Chondrocyte (in vitro differentiated cells): ENCODE results near the gene UBE4B. TPM values are rescaled to one million over a fixed set of nuclear protein-coding genes. Genes with fewer than 3 reads are reported as not detected.
"Not testable (repeated sequence)": the region's sequence is repeated elsewhere in the genome, so short reads cannot be mapped to it uniquely, and the experiment has no call there.

Experiments
- DNase-seq: peaks from one replicate; pipeline ENCODE4 v3.0.0; 2021; ENCODE audit warnings: mixed read lengths, low spot score
- H3K27ac Mint-ChIP-seq: one replicate; pipeline ENCODE4 v1.8.0; 2021; ENCODE audit warnings: mild to moderate bottlenecking, moderate library complexity, mixed read lengths; ENCODE audit not compliant: unreplicated experiment
- H3K27me3 Mint-ChIP-seq: 2 replicates; pipeline ENCODE4 v1.8.0; 2021; ENCODE audit warnings: low read depth, mixed read lengths
- H3K36me3 Mint-ChIP-seq: 2 replicates; pipeline ENCODE4 v1.8.0; 2021; ENCODE audit warnings: low read depth, mixed read lengths
- H3K4me1 Mint-ChIP-seq: 2 replicates; pipeline ENCODE4 v1.8.0; 2021; ENCODE audit warnings: low read depth, mild to moderate bottlenecking, mixed read lengths
- H3K4me3 Mint-ChIP-seq: one replicate; pipeline ENCODE4 v1.8.0; 2021; ENCODE audit warnings: mild to moderate bottlenecking, moderate library complexity, mixed read lengths; ENCODE audit not compliant: unreplicated experiment
- H3K9me3 Mint-ChIP-seq: 2 replicates; pipeline ENCODE4 v1.8.0; 2021; ENCODE audit warnings: low read depth, mixed read lengths
- total RNA-seq: library from RNA; stranded (reverse); gene quantifications from 3 replicates; pipeline ENCODE4 v1.2.1, GENCODE V29; 2021
- TF ChIP-seq, protein P1 (sequence below): fragments of 200-600 bp; sonication (generic); IDR thresholded peaks from 2 replicates; pipeline ENCODE4 v1.5.0; 2021; ENCODE audit warnings: antibody characterized with exemption, mild to moderate bottlenecking, moderate library complexity

The UBE4B gene
- total RNA-seq, 1 donor from 2014 or later: 47.1 TPM

DNA sequence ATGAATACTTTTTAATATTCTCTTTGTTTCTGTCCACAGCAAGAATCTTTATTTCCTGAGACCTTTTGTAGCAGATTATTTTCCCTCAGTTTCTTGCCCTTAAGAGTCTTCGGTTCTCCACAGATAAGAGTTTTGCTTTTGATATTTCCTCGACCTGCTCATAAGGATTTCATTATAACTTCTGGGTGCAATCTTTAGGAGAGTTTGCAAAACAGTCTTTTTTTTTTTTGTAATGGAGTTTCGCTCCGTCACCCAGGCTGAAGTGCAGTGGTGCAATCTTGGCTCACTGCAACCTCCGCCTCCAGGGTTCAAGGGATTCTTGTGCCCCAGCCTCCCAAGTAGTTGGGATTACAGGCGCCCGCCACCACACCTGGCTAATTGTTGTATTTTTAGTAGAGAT, 10.1 kb upstream of the UBE4B start:
- Mint-ChIP-seq H3K27me3 (no peaks in the 10 kb centered on the region), H3K27ac (no peak overlapping the region), H3K4me3 (no peak overlapping the region), H3K4me1 (peaks cover 2% of the 10 kb centered on the region), H3K9me3 (no peaks in the 10 kb centered on the region), H3K36me3 (no peaks in the 10 kb centered on the region)
- no peak for DNase-seq
- TF ChIP-seq, protein P1, sequence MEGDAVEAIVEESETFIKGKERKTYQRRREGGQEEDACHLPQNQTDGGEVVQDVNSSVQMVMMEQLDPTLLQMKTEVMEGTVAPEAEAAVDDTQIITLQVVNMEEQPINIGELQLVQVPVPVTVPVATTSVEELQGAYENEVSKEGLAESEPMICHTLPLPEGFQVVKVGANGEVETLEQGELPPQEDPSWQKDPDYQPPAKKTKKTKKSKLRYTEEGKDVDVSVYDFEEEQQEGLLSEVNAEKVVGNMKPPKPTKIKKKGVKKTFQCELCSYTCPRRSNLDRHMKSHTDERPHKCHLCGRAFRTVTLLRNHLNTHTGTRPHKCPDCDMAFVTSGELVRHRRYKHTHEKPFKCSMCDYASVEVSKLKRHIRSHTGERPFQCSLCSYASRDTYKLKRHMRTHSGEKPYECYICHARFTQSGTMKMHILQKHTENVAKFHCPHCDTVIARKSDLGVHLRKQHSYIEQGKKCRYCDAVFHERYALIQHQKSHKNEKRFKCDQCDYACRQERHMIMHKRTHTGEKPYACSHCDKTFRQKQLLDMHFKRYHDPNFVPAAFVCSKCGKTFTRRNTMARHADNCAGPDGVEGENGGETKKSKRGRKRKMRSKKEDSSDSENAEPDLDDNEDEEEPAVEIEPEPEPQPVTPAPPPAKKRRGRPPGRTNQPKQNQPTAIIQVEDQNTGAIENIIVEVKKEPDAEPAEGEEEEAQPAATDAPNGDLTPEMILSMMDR: no peak

DNA sequence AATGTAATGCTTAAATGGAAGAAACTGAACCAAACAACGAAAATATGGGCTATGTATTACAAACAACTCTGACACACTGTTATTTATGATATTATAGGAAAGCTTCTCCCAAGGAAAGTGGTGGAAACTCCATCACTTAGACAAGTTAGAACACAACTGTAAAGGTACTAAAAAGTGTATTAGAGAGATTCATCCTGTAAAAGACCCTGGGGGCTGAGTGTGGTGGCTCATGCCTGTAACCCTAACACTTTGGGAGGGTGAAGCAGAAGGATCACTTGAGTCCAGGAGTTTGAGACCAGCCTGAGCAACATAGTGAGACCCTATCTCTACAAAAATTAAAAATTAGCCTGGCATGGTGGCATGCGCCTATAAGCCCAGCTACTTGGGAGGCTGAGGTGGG, 7.4 kb upstream of the UBE4B start:
- H3K9me3 Mint-ChIP-seq: no peaks in the 10 kb centered on the region
- H3K27ac Mint-ChIP-seq: no peak overlapping the region
- H3K27me3 Mint-ChIP-seq: no peaks in the 10 kb centered on the region
- H3K4me1 Mint-ChIP-seq: peaks cover 2% of the 10 kb centered on the region
- no peaks in the 10 kb centered on the region for H3K36me3 Mint-ChIP-seq
- TF ChIP-seq, protein P1: no peak
- DNase-seq: peak; percentile 4
- no peak overlapping the region for H3K4me3 Mint-ChIP-seq

DNA sequence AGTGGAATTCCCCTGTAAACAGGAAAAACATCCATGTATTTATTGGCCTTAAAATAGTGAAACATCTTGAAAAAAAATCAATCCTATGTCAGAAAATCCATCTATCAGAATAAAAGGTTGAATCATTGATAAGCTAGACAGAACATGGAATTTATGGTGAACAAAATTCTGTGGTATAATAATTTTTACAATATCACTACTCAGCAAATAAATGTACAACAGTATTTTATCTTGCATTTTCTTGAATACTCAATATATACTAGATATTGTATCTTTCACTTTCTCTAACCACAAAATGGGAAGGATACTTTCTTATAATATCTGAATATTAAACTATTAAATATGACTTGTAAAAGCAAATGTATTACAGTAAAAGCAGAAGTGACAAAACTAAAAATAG, 5.7 kb upstream of the UBE4B start:
- H3K27me3 Mint-ChIP-seq: no peaks in the 10 kb centered on the region
- DNase-seq: no peak
- H3K4me1 Mint-ChIP-seq: peaks cover 12% of the 10 kb centered on the region
- H3K36me3 Mint-ChIP-seq: no peaks in the 10 kb centered on the region
- no peak overlapping the region for H3K4me3 Mint-ChIP-seq
- no peaks in the 10 kb centered on the region for H3K9me3 Mint-ChIP-seq
- TF ChIP-seq, protein P1: no peak
- no peak overlapping the region for H3K27ac Mint-ChIP-seq

DNA sequence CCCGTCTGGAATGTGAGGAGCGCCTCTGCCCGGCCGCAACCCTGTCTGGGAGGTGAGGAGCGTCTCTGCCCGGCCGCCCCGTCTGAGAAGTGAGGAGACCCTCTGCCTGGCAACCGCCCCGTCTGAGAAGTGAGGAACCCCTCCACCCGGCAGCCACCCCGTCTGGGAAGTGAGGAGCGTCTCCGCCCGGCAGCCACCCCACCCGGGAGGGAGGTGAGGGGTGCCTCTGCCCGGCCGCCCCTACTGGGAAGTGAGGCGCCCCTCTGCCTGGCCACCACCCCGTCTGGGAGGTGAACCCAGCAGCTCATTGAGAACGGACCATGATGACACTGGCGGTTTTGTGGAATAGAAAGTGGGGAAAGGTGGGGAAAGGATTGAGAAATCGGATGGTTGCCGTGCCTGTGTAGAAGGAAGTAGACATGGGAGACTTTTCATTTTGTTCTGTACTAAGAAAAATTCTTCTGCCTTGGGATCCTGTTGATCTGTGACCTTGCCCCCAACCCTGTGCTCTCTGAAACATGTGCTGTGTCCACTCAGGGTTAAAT, 3.7 kb upstream of the UBE4B start:
- Mint-ChIP-seq H3K27ac (peak overlapping the region; percentile 13), H3K4me1 (peaks cover 21% of the 10 kb centered on the region)
- not testable (repeated sequence) for H3K4me3 Mint-ChIP-seq, H3K36me3 Mint-ChIP-seq, H3K9me3 Mint-ChIP-seq, H3K27me3 Mint-ChIP-seq
- peak; percentile 74 for DNase-seq

DNA sequence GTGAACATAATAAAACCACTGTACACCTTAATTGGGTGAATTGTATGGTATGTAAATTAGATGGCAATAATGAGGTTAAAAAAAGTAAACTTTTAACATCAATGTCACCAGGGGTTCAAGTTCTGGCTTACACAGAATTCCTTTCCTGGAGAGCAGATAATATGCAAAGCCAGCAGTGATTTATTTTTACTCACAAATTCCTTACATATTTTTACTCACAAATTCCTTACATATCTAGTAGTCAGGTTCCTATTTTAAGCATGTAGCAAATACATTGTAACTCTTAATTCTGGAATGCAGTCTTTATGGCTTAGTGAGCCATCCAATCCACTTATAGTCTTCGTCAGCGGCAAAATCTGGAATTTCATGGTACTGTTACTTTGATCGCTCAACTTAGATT, 1.3 kb upstream of the UBE4B start:
- TF ChIP-seq, protein P1: no peak
- DNase-seq: no peak
- Mint-ChIP-seq H3K27ac (peak overlapping the region; percentile 78), H3K4me1 (peaks cover 35% of the 10 kb centered on the region), H3K36me3 (no peaks in the 10 kb centered on the region), H3K4me3 (no peak overlapping the region), H3K27me3 (no peaks in the 10 kb centered on the region), H3K9me3 (no peaks in the 10 kb centered on the region)

DNA sequence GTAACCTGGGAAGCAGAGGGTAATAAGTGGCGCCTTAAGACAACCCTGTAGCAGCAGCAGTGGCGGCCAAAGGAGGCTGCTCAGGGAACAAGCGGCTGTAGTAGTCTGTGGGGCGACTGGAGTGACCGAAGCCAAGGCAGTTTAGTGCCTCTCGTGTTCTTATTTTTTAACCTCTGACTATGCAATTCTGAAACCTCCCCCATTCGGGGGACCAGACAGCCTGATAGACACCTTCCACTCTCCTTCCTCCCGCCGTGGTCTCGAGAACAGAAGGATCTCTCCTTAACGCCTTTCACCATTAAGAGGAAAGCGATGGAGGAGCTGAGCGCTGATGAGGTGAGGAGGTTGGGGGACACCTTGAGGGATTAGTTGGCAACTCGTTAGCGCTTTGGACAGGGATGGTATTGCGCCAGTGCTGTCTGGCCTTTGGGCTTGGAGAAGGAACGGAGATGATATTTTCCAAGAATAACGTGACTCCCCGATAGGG, 644 bp downstream of the UBE4B start:
- peak overlapping the region; percentile 87 for H3K4me3 Mint-ChIP-seq
- H3K27me3 Mint-ChIP-seq: no peaks in the 10 kb centered on the region
- TF ChIP-seq, protein P1: no peak
- peaks cover 35% of the 10 kb centered on the region for H3K4me1 Mint-ChIP-seq
- H3K9me3 Mint-ChIP-seq: no peaks in the 10 kb centered on the region
- DNase-seq: no peak
- no peaks in the 10 kb centered on the region for H3K36me3 Mint-ChIP-seq
- H3K27ac Mint-ChIP-seq: peak overlapping the region; percentile 96
